Heart right ventricle (tissue), 16 donors: ENCODE results near the gene NGLY1. TPM values are rescaled to one million over a fixed set of nuclear protein-coding genes. Genes with fewer than 3 reads are reported as not detected.

ENCODE experiments used
- ATAC-seq, 8 donors: fragments of 200-7000 bp; cut with Tn5 transposase; one replicate each; pipeline ENCODE4 v1.9.1; 2020; ENCODE audit warnings: mild to moderate bottlenecking in 8 of 8, moderate library complexity in 8 of 8, moderate number of reproducible peaks in 1 of 8
- DNase-seq, 2 donors: peaks; one replicate each; pipeline ENCODE4 v3.0.0-alpha.2; 2020
- H3K27ac ChIP-seq, 10 donors: fragments of 200-600 bp; sonication (generic) in 2 of 10; one replicate each; pipeline versions ENCODE4 v1.5.0 to v1.8.0; 2020 to 2022; ENCODE audit warnings: mild to moderate bottlenecking in 3 of 10
- H3K27me3 ChIP-seq, 7 donors: fragments of 200-600 bp; one replicate each; pipeline ENCODE4 v1.8.0; 2021 to 2022; ENCODE audit warnings: mild to moderate bottlenecking in 2 of 7
- H3K36me3 ChIP-seq, 9 donors: fragments of 200-600 bp; sonication (generic) in 1 of 9; one replicate each; pipeline versions ENCODE4 v1.5.0 to v1.8.0; 2020 to 2022; ENCODE audit warnings: mild to moderate bottlenecking in 2 of 9
- H3K4me1 ChIP-seq, 9 donors: fragments of 200-600 bp; sonication (generic) in 1 of 9; one replicate each; pipeline versions ENCODE4 v1.5.0 to v1.8.0; 2020 to 2022; ENCODE audit warnings: mild to moderate bottlenecking in 4 of 9
- H3K4me3 ChIP-seq, 10 donors: fragments of 200-600 bp; sonication (generic) in 2 of 10; one replicate each; pipeline versions ENCODE4 v1.5.0 to v1.8.0; 2020 to 2022; ENCODE audit warnings: mild to moderate bottlenecking in 7 of 10, moderate library complexity in 2 of 10
- H3K9me3 ChIP-seq, 11 donors: fragments of 200-600 bp in 10 of 11; sonication (generic) in 2 of 11; one replicate each; pipeline versions ENCODE4 v1.5.0 to v1.8.0; 2013 to 2022; ENCODE audit warnings: mild to moderate bottlenecking in 2 of 11, control low read depth in 1 of 11, moderate library complexity in 1 of 11
- CTCF ChIP-seq, 9 donors: fragments of 200-600 bp; sonication (generic) in 2 of 9; IDR thresholded peaks; one replicate each; pipeline versions ENCODE4 v1.5.0 to v1.8.0; 2021 to 2022; ENCODE audit warnings: antibody characterized with exemption in 9 of 9, mild to moderate bottlenecking in 5 of 9, moderate library complexity in 1 of 9
- WGBS, 2 donors: extraction: QIAGEN DNeasy Blood & Tissue Kit; methylation state at CpG; one replicate each; pipeline ENCODE4 v1.1.7; 2013; ENCODE audit warnings: inconsistent platforms in 1 of 2; 5-methylcytosine and 5-hydroxymethylcytosine counted together
- intact Hi-C, 10 donors: fragments of 100-400 bp; cut with DNase I; formaldehyde crosslinking; loops; one replicate each; pipeline versions ENCODE4 v1.11.1 to v1.14.2; 2022
- polyA plus RNA-seq, 2 donors: library from polyadenylated mRNA; stranded (reverse); fragments of 200-250 nt; gene quantifications; one replicate each; pipeline ENCODE4 v1.2.3, GENCODE V29; 2013
- total RNA-seq, 10 donors: library from RNA; stranded (reverse); fragmentation: NEBNext Ultra II Directional in 3 of 10; extraction: Animal tissue kit (Norgen Biotek cat#: 25700) in 3 of 10; gene quantifications; one replicate each; pipeline versions ENCODE4 v1.2.1 to v1.2.4, GENCODE V29; 2021 to 2023
- donor health status: Arrhythmogenic right ventricular cardiomyopathy.
- donor health status: ischemic (EF 13 %, LVEDD 7.1; RV severe dilation, severe dysfunction).
- donor health status: healthy with polysubstance abuse.
- donor health status: DM: no; HTN: yes; CAD: no.
- donor health status: DM: no; HTN: no; CAD: no.
- donor health status: ischemic (EF 25% LVEDD 6.9; RV normal size, moderate dysfunction).
- donor health status: ischemic (EF 25% LVEDD 5.7; RV mildly dilated, moderate dysfunction).
- donor health status: healthy.
- donor health status: DM: yes; HTN: yes; CAD: no.
- donor health status: Ischemic cardiomyopathy.
- donor health status: ischemic (EF 35%, LVEDD 5.7; RV mildly dilated, moderate dysfunction).
- donor health status: nonischemic (EF 11% LVEDD 7.7; RV severe dilation, severe dysfunction).
- donor health status: DM: yes; HTN: yes; CAD: no.
- donor health status: PGD.
- donor health status: ischemic (EF 29% LVEDD 5.4; RV normal size, mild dysfunction).
- donor health status: nonischemic (EF 23%, LVEDD 6.1; RV moderate dilation, normal function).

The NGLY1 gene
- total and polyA plus RNA-seq, 12 donors, result 23.4 to 40.3 (median 27.8) TPM

GRCh38 chr3:25748189-25748588 is 35.1 kb downstream of the NGLY1 start:
- no peak overlapping the region for H3K4me3 ChIP-seq
- H3K27me3 ChIP-seq, result no peaks in the 10 kb centered on the region
- intact Hi-C loops, result no loop called here
- H3K4me1 ChIP-seq, result peaks cover 0 to 4% (median 0%) of the 10 kb centered on the region in 9 donors
- DNase-seq (no peak), ATAC-seq (no peak)
- WGBS, 2 donors, result 85 to 90% methylated on average over 3 of the region's 3 CpGs
- H3K36me3 ChIP-seq, result peaks cover 0 to 96% (median 19%) of the 10 kb centered on the region in 9 donors
- no peak for TF ChIP-seq CTCF (IDR thresholded peaks at IDR 0.05)
- H3K27ac ChIP-seq, result no peak overlapping the region
- H3K9me3 ChIP-seq, result no peaks in the 10 kb centered on the region

GRCh38 chr3:25747033-25747432 is 36.2 kb downstream of the NGLY1 start:
- ATAC-seq (no peak), DNase-seq (no peak)
- Histone ChIP-seq H3K9me3 (no peaks in the 10 kb centered on the region), H3K4me1 (peaks cover 0 to 4% (median 0%) of the 10 kb centered on the region in 9 donors), H3K4me3 (no peak overlapping the region), H3K36me3 (peaks cover 0 to 95% (median 19%) of the 10 kb centered on the region in 9 donors), H3K27me3 (no peaks in the 10 kb centered on the region), H3K27ac (no peak overlapping the region)
- intact Hi-C loops, result no loop called here
- no peak for TF ChIP-seq CTCF (IDR thresholded peaks at IDR 0.05)

- H3K27ac ChIP-seq, result no peak overlapping the region
- no peaks in the 10 kb centered on the region for H3K27me3 ChIP-seq
- ATAC-seq (no peak), DNase-seq (no peak)
- TF ChIP-seq CTCF (IDR thresholded peaks at IDR 0.05), result no peak
- no peak overlapping the region for H3K4me3 ChIP-seq
- H3K36me3 ChIP-seq, result peaks cover 0 to 95% (median 7%) of the 10 kb centered on the region in 9 donors
- H3K4me1 ChIP-seq, result peaks cover 0 to 4% (median 0%) of the 10 kb centered on the region in 9 donors
- no peaks in the 10 kb centered on the region for H3K9me3 ChIP-seq
- 98 to 100% methylated on average over 3 of the region's 3 CpGs for WGBS, 2 donors
- intact Hi-C loops, result no loop called here
These were observed 38.8 kb downstream of the NGLY1 start for GRCh38 chr3:25744470-25744869.

- Histone ChIP-seq H3K4me1 (no peaks in the 10 kb centered on the region), H3K27me3 (no peaks in the 10 kb centered on the region), H3K4me3 (no peak overlapping the region), H3K36me3 (peaks cover 0 to 90% (median 28%) of the 10 kb centered on the region in 9 donors), H3K9me3 (no peaks in the 10 kb centered on the region), H3K27ac (no peak overlapping the region)
- ATAC-seq (no peak), DNase-seq (no peak)
- intact Hi-C loops, result no loop called here
- no peak for TF ChIP-seq CTCF (IDR thresholded peaks at IDR 0.05)
These were observed 55.1 kb downstream of the NGLY1 start for GRCh38 chr3:25728101-25728500.
